Measurements from ENCODE around the gene ZNF511.

The ZNF511 gene

GRCh38 chr10:133299224-133299623, 9.5 kb upstream of the ZNF511 start:
- no peak overlapping the region for H3K4me2 ChIP-seq (ENCODE audit: low read length)
- no peaks in the 10 kb centered on the region for H3K27me3 ChIP-seq (ENCODE audit: control insufficient read depth, low read length)
- no peak overlapping the region for H3K4me3 ChIP-seq (ENCODE audit: low read length)
- H3K36me3 ChIP-seq (ENCODE audit: control insufficient read depth, low read length), result peaks cover 61% of the 10 kb centered on the region
- H4K20me1 ChIP-seq (ENCODE audit: control insufficient read depth, insufficient read depth, low read depth, low read length), result peaks cover 11% of the 10 kb centered on the region; the same call in 1 of the 2 replicates
- no peak for TF ChIP-seq EZH2phosphoT487 (IDR thresholded peaks at IDR 0.05; ENCODE audit: borderline replicate concordance, low read length)
- TF ChIP-seq CTCF (IDR thresholded peaks at IDR 0.05; ENCODE audit: low read depth, low read length, poor library complexity, severe bottlenecking), result no peak
- H3K9me2 ChIP-seq (replicated peaks; ENCODE audit: control insufficient read depth, low read length), result no peaks in the 10 kb centered on the region
- H3K79me2 ChIP-seq (ENCODE audit: control insufficient read depth, low read length), result peaks cover 18% of the 10 kb centered on the region
- H3K4me1 ChIP-seq (ENCODE audit: control insufficient read depth, low read length), result no peaks in the 10 kb centered on the region
- no peaks in the 10 kb centered on the region for H3K9me3 ChIP-seq (ENCODE audit: control insufficient read depth, insufficient read depth, low read length)
- no peaks in the 10 kb centered on the region for H3F3A ChIP-seq (ENCODE audit: control insufficient read depth, insufficient read depth)
- H3K27ac ChIP-seq (ENCODE audit: low read depth, low read length), result no peak overlapping the region

- Histone ChIP-seq H3K4me1 (ENCODE audit: control insufficient read depth, low read length) (no peaks in the 10 kb centered on the region), H4K20me1 (ENCODE audit: control insufficient read depth, insufficient read depth, low read depth, low read length) (peaks cover 11% of the 10 kb centered on the region; the same call in 1 of the 2 replicates), H3K27ac (ENCODE audit: low read depth, low read length) (no peak overlapping the region), H3K9me2 (replicated peaks; ENCODE audit: control insufficient read depth, low read length) (no peaks in the 10 kb centered on the region), H3K27me3 (ENCODE audit: control insufficient read depth, low read length) (no peaks in the 10 kb centered on the region), H3K4me3 (ENCODE audit: low read length) (no peak overlapping the region), H3K4me2 (ENCODE audit: low read length) (no peak overlapping the region), H3K36me3 (ENCODE audit: control insufficient read depth, low read length) (peaks cover 59% of the 10 kb centered on the region), H3K79me2 (ENCODE audit: control insufficient read depth, low read length) (peaks cover 22% of the 10 kb centered on the region), H3K9me3 (ENCODE audit: control insufficient read depth, insufficient read depth, low read length) (no peaks in the 10 kb centered on the region), H3F3A (ENCODE audit: control insufficient read depth, insufficient read depth) (no peaks in the 10 kb centered on the region)
- TF ChIP-seq CTCF (IDR thresholded peaks at IDR 0.05; ENCODE audit: low read depth, low read length, poor library complexity, severe bottlenecking) (no peak), EZH2phosphoT487 (IDR thresholded peaks at IDR 0.05; ENCODE audit: borderline replicate concordance, low read length) (no peak)
These were observed 9.0 kb upstream of the ZNF511 start for GRCh38 chr10:133299738-133300137.

- Histone ChIP-seq H3K9me3 (ENCODE audit: control insufficient read depth, insufficient read depth, low read length) (no peaks in the 10 kb centered on the region), H3F3A (ENCODE audit: control insufficient read depth, insufficient read depth) (no peaks in the 10 kb centered on the region), H3K79me2 (ENCODE audit: control insufficient read depth, low read length) (peaks cover 46% of the 10 kb centered on the region), H3K27me3 (ENCODE audit: control insufficient read depth, low read length) (no peaks in the 10 kb centered on the region), H3K4me1 (ENCODE audit: control insufficient read depth, low read length) (peaks cover 5% of the 10 kb centered on the region), H3K36me3 (ENCODE audit: control insufficient read depth, low read length) (peaks cover 40% of the 10 kb centered on the region), H3K4me2 (ENCODE audit: low read length) (no peak overlapping the region), H3K9me2 (replicated peaks; ENCODE audit: control insufficient read depth, low read length) (no peaks in the 10 kb centered on the region), H3K27ac (ENCODE audit: low read depth, low read length) (no peak overlapping the region), H3K4me3 (ENCODE audit: low read length) (no peak overlapping the region), H4K20me1 (ENCODE audit: control insufficient read depth, insufficient read depth, low read depth, low read length) (peaks cover 19% of the 10 kb centered on the region)
- TF ChIP-seq EZH2phosphoT487 (IDR thresholded peaks at IDR 0.05; ENCODE audit: borderline replicate concordance, low read length) (no peak), CTCF (IDR thresholded peaks at IDR 0.05; ENCODE audit: low read depth, low read length, poor library complexity, severe bottlenecking) (no peak)
These were observed 6.5 kb upstream of the ZNF511 start for GRCh38 chr10:133302230-133302629.

All from DOHH2 (cell line).